ENCODE data around the gene DPM3. TPM values are rescaled to one million over a fixed set of nuclear protein-coding genes. Genes with fewer than 3 reads are reported as not detected.

Gene DPM3
- total RNA-seq, 1 experiment from 2014 or later, result 113 TPM

GRCh38 chr1:155128755-155129473 is 11.4 kb downstream of the DPM3 start:
- peak overlapping the region; percentile 99 for H3K4me2 ChIP-seq (ENCODE audit: low read length)
- RAD21 ChIA-PET (ENCODE audit: low non-redundant PET in 1 of 2, low total read pairs in 2 of 2, uncharacterized antibody in 2 of 2, unreplicated experiment in 2 of 2), result interaction anchor here in 1 of 2 experiments (0.7 kb wide), 1 partner anchor 112 kb away, joined by 3 read pairs; no protein-coding TSS in a partner anchor
- H4K20me1 ChIP-seq (ENCODE audit: insufficient read depth), result no peaks in the 10 kb centered on the region
- BruUV-seq (replicated peaks), result TSS peak; percentile 64
- H3K9ac ChIP-seq (ENCODE audit: low read length), result peak overlapping the region; percentile 91
- no peaks in the 10 kb centered on the region for H3K9me3 ChIP-seq (ENCODE audit: control insufficient read depth in 1 of 2, insufficient read depth in 1 of 2, low read depth in 1 of 2, low read length in 2 of 2)
- CTCF ChIA-PET, result interaction anchor here (1.2 to 3.5 kb wide), 4 partner anchors 37 to 44 kb away, joined by 3 to 13 read pairs (median 8); partner anchors contain the start of gene KRTCAP2
- H2AFZ ChIP-seq (ENCODE audit: low read depth, low read length, poor library complexity, severe bottlenecking), result no peak overlapping the region
- TF ChIP-seq TCF7L2 (IDR thresholded peaks at IDR 0.05; ENCODE audit: borderline replicate concordance, extremely low read depth, insufficient read depth, insufficient read length) (peak; percentile 92), SIN3A (IDR thresholded peaks at IDR 0.05; ENCODE audit: low read depth) (no peak), EGR1 (IDR thresholded peaks at IDR 0.05; ENCODE audit: low read depth) (no peak), CBX3 (IDR thresholded peaks at IDR 0.05; ENCODE audit: low read depth) (no peak), SP1 (IDR thresholded peaks at IDR 0.05; ENCODE audit: low read depth) (no peak), EZH2 (IDR thresholded peaks at IDR 0.05) (no peak), FOSL1 (IDR thresholded peaks at IDR 0.05; ENCODE audit: low read depth) (no peak), JUND (IDR thresholded peaks at IDR 0.05) (no peak), YY1 (IDR thresholded peaks at IDR 0.05; ENCODE audit: extremely low read depth, insufficient replicate concordance, low read depth, low read length) (peak; percentile 36)
- TF ChIP-seq, protein P1, sequence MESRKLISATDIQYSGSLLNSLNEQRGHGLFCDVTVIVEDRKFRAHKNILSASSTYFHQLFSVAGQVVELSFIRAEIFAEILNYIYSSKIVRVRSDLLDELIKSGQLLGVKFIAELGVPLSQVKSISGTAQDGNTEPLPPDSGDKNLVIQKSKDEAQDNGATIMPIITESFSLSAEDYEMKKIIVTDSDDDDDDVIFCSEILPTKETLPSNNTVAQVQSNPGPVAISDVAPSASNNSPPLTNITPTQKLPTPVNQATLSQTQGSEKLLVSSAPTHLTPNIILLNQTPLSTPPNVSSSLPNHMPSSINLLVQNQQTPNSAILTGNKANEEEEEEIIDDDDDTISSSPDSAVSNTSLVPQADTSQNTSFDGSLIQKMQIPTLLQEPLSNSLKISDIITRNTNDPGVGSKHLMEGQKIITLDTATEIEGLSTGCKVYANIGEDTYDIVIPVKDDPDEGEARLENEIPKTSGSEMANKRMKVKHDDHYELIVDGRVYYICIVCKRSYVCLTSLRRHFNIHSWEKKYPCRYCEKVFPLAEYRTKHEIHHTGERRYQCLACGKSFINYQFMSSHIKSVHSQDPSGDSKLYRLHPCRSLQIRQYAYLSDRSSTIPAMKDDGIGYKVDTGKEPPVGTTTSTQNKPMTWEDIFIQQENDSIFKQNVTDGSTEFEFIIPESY (IDR thresholded peaks at IDR 0.05; ENCODE audit: extremely low read depth, insufficient replicate concordance, low read length), result no peak
- intact Hi-C loops (cut with micrococcal nuclease), result loop anchor here (2.0 kb wide), 1 partner anchor 34 kb away; no protein-coding TSS in a partner anchor
- POLR2A ChIA-PET, result interaction anchor here (1.0 to 2.3 kb wide), 2 partner anchors 10 to 65 kb away, joined by 3 to 7 read pairs; no protein-coding TSS in a partner anchor
- no peaks in the 10 kb centered on the region for H3K9me2 ChIP-seq (ENCODE audit: insufficient read depth)
- H3K4me3 ChIP-seq (replicated peaks in 1 of 2; ENCODE audit: low read depth in 1 of 2, low read length in 2 of 2), result peak overlapping the region; percentile 70 to 97
- H3K79me2 ChIP-seq (ENCODE audit: insufficient read depth, low read length), result peaks cover 41% of the 10 kb centered on the region
- H3K27ac ChIP-seq (ENCODE audit: low read depth, low read length), result peak overlapping the region; percentile 97
- H3K36me3 ChIP-seq (ENCODE audit: control insufficient read depth in 1 of 2, insufficient read depth in 2 of 2, low read length in 2 of 2), result peaks cover 10 to 25% of the 10 kb centered on the region in 2 experiments; a peak in 3 of 4 replicates
- no peaks in the 10 kb centered on the region for H3K27me3 ChIP-seq (ENCODE audit: insufficient read depth, low read length)
- ATAC-seq (peak; percentile 33), DNase-seq (ENCODE audit: low read depth, low spot score) (no peak)
- peaks cover 36 to 83% of the 10 kb centered on the region in 2 experiments for H3K4me1 ChIP-seq (ENCODE audit: control insufficient read depth in 1 of 2, insufficient read depth in 2 of 2, low read length in 2 of 2)

Data from HCT116 (cell line).